ENCODE results near the gene SYTL3.

Gene SYTL3

GRCh38 chr6:158805698-158806377 is 156.0 kb downstream of the SYTL3 start:
- H3K9me3 ChIP-seq (replicated peaks in 1 of 2; ENCODE audit: control insufficient read depth in 2 of 2, insufficient read depth in 1 of 2, low read depth in 1 of 2, low read length in 2 of 2): no peaks in the 10 kb centered on the region
- no peak overlapping the region for H3K18ac ChIP-seq (ENCODE audit: low read length)
- H3K4me1 ChIP-seq (ENCODE audit: control insufficient read depth in 2 of 2, insufficient read depth in 1 of 2, low read depth in 1 of 2, low read length in 2 of 2): peaks cover 0 to 12% of the 10 kb centered on the region in 2 donors
- no peak overlapping the region for H3K4me3 ChIP-seq (ENCODE audit: low read length in 2 of 2)
- H3K4me2 ChIP-seq (ENCODE audit: insufficient read depth, low read length, poor library complexity, severe bottlenecking): no peak overlapping the region
- no peaks in the 10 kb centered on the region for H3K27me3 ChIP-seq (ENCODE audit: control insufficient read depth in 3 of 3, insufficient read depth in 3 of 3, low read depth in 1 of 3, low read length in 3 of 3)
- no peak overlapping the region for H2BK12ac ChIP-seq (ENCODE audit: low read length)
- H2BK5ac ChIP-seq (ENCODE audit: low read length): no peak overlapping the region
- no peaks in the 10 kb centered on the region for H3K79me1 ChIP-seq (ENCODE audit: low read depth, low read length)
- no peak overlapping the region for H2AK5ac ChIP-seq (ENCODE audit: low read depth, low read length)
- H2AFZ ChIP-seq (ENCODE audit: low read length): no peak overlapping the region
- H4K8ac ChIP-seq (ENCODE audit: low read depth, low read length): no peak overlapping the region
- no peak overlapping the region for H2BK15ac ChIP-seq (ENCODE audit: low read length)
- H3K27ac ChIP-seq (replicated peaks; ENCODE audit: low read length): no peak overlapping the region
- DNase-seq (ENCODE audit: low spot score): no peak
- H2BK120ac ChIP-seq (ENCODE audit: low read depth, low read length): no peak overlapping the region
- H4K91ac ChIP-seq (ENCODE audit: low read depth, low read length, poor library complexity): no peak overlapping the region
- no peak overlapping the region for H3K4ac ChIP-seq (ENCODE audit: low read length)
- no peak overlapping the region for H3K23ac ChIP-seq (ENCODE audit: low read depth, low read length, poor library complexity)
- H3K36me3 ChIP-seq (replicated peaks in 1 of 2; ENCODE audit: control insufficient read depth in 2 of 2, insufficient read depth in 2 of 2, low read length in 2 of 2): peaks cover 2 to 33% of the 10 kb centered on the region in 2 donors
- no peak overlapping the region for H3K9ac ChIP-seq (ENCODE audit: low read depth, low read length, poor library complexity)
- no peak overlapping the region for H3K14ac ChIP-seq (ENCODE audit: low read length)
- no CpG with 5 or more reads among the region's 5 CpGs for WGBS, 2 donors (ENCODE audit: extremely low coverage in 2 of 2, insufficient read length in 2 of 2, insufficient replicate concordance in 1 of 2)

GRCh38 chr6:158807515-158808441 is 157.9 kb downstream of the SYTL3 start:
- Histone ChIP-seq H3K4ac (ENCODE audit: low read length) (no peak overlapping the region), H4K91ac (ENCODE audit: low read depth, low read length, poor library complexity) (no peak overlapping the region), H3K9ac (ENCODE audit: low read depth, low read length, poor library complexity) (no peak overlapping the region), H4K8ac (ENCODE audit: low read depth, low read length) (no peak overlapping the region), H3K36me3 (replicated peaks in 1 of 2; ENCODE audit: control insufficient read depth in 2 of 2, insufficient read depth in 2 of 2, low read length in 2 of 2) (peaks cover 2 to 51% of the 10 kb centered on the region in 2 donors), H3K27ac (replicated peaks; ENCODE audit: low read length) (no peak overlapping the region), H3K4me3 (ENCODE audit: low read length in 2 of 2) (no peak overlapping the region), H3K4me2 (ENCODE audit: insufficient read depth, low read length, poor library complexity, severe bottlenecking) (no peak overlapping the region), H2BK5ac (ENCODE audit: low read length) (no peak overlapping the region), H3K18ac (ENCODE audit: low read length) (no peak overlapping the region), H3K14ac (ENCODE audit: low read length) (no peak overlapping the region), H3K27me3 (ENCODE audit: control insufficient read depth in 3 of 3, insufficient read depth in 3 of 3, low read depth in 1 of 3, low read length in 3 of 3) (no peaks in the 10 kb centered on the region), H2BK12ac (ENCODE audit: low read length) (no peak overlapping the region), H2AK5ac (ENCODE audit: low read depth, low read length) (no peak overlapping the region), H3K23ac (ENCODE audit: low read depth, low read length, poor library complexity) (no peak overlapping the region), H2BK15ac (ENCODE audit: low read length) (no peak overlapping the region), H3K79me1 (ENCODE audit: low read depth, low read length) (no peaks in the 10 kb centered on the region), H2AFZ (ENCODE audit: low read length) (no peak overlapping the region), H3K4me1 (ENCODE audit: control insufficient read depth in 2 of 2, insufficient read depth in 1 of 2, low read depth in 1 of 2, low read length in 2 of 2) (peaks cover 0 to 5% of the 10 kb centered on the region in 2 donors), H3K9me3 (replicated peaks in 1 of 2; ENCODE audit: control insufficient read depth in 2 of 2, insufficient read depth in 1 of 2, low read depth in 1 of 2, low read length in 2 of 2) (no peaks in the 10 kb centered on the region), H2BK120ac (ENCODE audit: low read depth, low read length) (no peak overlapping the region)
- WGBS, 2 donors (ENCODE audit: extremely low coverage in 2 of 2, insufficient read length in 2 of 2, insufficient replicate concordance in 1 of 2): no CpG with 5 or more reads among the region's 8 CpGs
- DNase-seq (ENCODE audit: low spot score): no peak

GRCh38 chr6:158808442-158808833 is 158.6 kb downstream of the SYTL3 start:
- Histone ChIP-seq H3K27ac (replicated peaks; ENCODE audit: low read length) (no peak overlapping the region), H3K4me3 (ENCODE audit: low read length in 2 of 2) (no peak overlapping the region), H3K14ac (ENCODE audit: low read length) (no peak overlapping the region), H2AK5ac (ENCODE audit: low read depth, low read length) (no peak overlapping the region), H2BK120ac (ENCODE audit: low read depth, low read length) (no peak overlapping the region), H4K8ac (ENCODE audit: low read depth, low read length) (no peak overlapping the region), H3K23ac (ENCODE audit: low read depth, low read length, poor library complexity) (no peak overlapping the region), H4K91ac (ENCODE audit: low read depth, low read length, poor library complexity) (no peak overlapping the region), H3K9me3 (replicated peaks in 1 of 2; ENCODE audit: control insufficient read depth in 2 of 2, insufficient read depth in 1 of 2, low read depth in 1 of 2, low read length in 2 of 2) (peaks cover 0 to 1% of the 10 kb centered on the region in 2 donors), H3K4me2 (ENCODE audit: insufficient read depth, low read length, poor library complexity, severe bottlenecking) (no peak overlapping the region), H3K4me1 (ENCODE audit: control insufficient read depth in 2 of 2, insufficient read depth in 1 of 2, low read depth in 1 of 2, low read length in 2 of 2) (no peaks in the 10 kb centered on the region), H3K4ac (ENCODE audit: low read length) (no peak overlapping the region), H3K18ac (ENCODE audit: low read length) (no peak overlapping the region), H3K27me3 (ENCODE audit: control insufficient read depth in 3 of 3, insufficient read depth in 3 of 3, low read depth in 1 of 3, low read length in 3 of 3) (no peaks in the 10 kb centered on the region), H2AFZ (ENCODE audit: low read length) (no peak overlapping the region), H2BK12ac (ENCODE audit: low read length) (no peak overlapping the region), H3K36me3 (replicated peaks in 1 of 2; ENCODE audit: control insufficient read depth in 2 of 2, insufficient read depth in 2 of 2, low read length in 2 of 2) (peaks cover 6 to 58% of the 10 kb centered on the region in 2 donors), H2BK15ac (ENCODE audit: low read length) (no peak overlapping the region), H3K79me1 (ENCODE audit: low read depth, low read length) (peaks cover 5% of the 10 kb centered on the region), H2BK5ac (ENCODE audit: low read length) (no peak overlapping the region), H3K9ac (ENCODE audit: low read depth, low read length, poor library complexity) (no peak overlapping the region)
- no CpG with 5 or more reads among the region's 6 CpGs for whole genome bisulfite sequencing, 2 donors (ENCODE audit: extremely low coverage in 2 of 2, insufficient read length in 2 of 2, insufficient replicate concordance in 1 of 2)
- no peak for DNase-seq (ENCODE audit: low spot score)

Data from neuronal stem cell (in vitro differentiated cells).